ENCODE data around the gene TBK1.

- no peak for TF ChIP-seq CTCF (IDR thresholded peaks at IDR 0.05)
- no peak for TF ChIP-seq ZFX (IDR thresholded peaks at IDR 0.05; ENCODE audit: borderline replicate concordance)
Observed at GRCh38 chr12:64430886-64431285, 21.0 kb upstream of the TBK1 start.
